Measurements from ENCODE around the gene ACYP2.
A peak's percentile ranks its signal among the peaks of the same experiment; 100 is the strongest.
"Not testable (repeated sequence)": the region's sequence is repeated elsewhere in the genome, so short reads cannot be mapped to it uniquely, and the experiment has no call there.

ACYP2 gene

DNA sequence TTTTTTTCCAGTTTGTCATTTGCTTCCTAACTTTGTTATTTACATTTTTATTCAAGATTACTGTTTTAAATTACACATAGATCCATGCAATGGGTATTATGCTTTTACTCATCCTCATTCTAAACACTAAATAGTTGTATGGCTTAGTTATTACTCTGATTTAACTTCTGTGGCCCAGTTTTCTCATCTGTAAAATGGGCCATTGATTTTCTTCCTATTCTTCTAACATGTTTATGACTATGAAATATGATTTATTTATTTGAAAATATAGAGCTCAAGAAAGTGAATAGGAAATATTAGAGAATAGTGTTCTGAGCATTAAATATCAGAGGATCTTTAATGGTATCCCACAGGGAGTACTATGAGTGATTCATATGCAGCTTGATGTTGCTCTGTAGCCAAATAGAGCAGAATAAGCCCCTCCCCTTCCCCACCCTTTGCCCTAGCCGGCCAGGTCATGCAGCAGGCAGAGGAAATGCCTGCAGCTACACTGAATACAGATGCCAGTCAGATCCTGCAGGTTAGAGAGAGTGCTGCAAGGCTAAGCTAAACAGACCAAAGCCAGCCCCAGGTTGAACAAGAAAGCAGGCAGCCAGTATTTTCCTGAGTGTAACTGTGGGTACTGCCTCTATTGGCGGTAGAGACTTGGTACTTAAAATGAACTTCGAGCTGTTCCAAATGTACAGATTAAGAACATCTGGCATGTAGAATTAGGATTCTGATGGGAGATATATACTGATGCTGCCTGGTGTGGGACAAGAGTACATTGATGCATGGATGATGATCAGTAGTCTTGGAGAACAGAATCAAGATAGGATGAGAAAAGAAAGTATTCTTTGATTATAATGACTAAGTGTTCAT is 11.7 kb upstream of the ACYP2 start:
- no peak overlapping the region for H3K27ac ChIP-seq
- H3K4me3 ChIP-seq (ENCODE audit: low read depth, low read length): no peak overlapping the region
- TF ChIP-seq, protein P1, sequence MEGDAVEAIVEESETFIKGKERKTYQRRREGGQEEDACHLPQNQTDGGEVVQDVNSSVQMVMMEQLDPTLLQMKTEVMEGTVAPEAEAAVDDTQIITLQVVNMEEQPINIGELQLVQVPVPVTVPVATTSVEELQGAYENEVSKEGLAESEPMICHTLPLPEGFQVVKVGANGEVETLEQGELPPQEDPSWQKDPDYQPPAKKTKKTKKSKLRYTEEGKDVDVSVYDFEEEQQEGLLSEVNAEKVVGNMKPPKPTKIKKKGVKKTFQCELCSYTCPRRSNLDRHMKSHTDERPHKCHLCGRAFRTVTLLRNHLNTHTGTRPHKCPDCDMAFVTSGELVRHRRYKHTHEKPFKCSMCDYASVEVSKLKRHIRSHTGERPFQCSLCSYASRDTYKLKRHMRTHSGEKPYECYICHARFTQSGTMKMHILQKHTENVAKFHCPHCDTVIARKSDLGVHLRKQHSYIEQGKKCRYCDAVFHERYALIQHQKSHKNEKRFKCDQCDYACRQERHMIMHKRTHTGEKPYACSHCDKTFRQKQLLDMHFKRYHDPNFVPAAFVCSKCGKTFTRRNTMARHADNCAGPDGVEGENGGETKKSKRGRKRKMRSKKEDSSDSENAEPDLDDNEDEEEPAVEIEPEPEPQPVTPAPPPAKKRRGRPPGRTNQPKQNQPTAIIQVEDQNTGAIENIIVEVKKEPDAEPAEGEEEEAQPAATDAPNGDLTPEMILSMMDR (IDR thresholded peaks at IDR 0.05; ENCODE audit: low read depth, low read length, missing control alignments): peak; percentile 29
- no peaks in the 10 kb centered on the region for H3K36me3 ChIP-seq (replicated peaks)
- in situ Hi-C loops (cut with HindIII; ENCODE audit: low pct_ligation_motif_present, low sequenced_read_pairs): no loop called here
- peak; percentile 72 for DNase-seq
- no peaks in the 10 kb centered on the region for H3K27me3 ChIP-seq (replicated peaks)

DNA sequence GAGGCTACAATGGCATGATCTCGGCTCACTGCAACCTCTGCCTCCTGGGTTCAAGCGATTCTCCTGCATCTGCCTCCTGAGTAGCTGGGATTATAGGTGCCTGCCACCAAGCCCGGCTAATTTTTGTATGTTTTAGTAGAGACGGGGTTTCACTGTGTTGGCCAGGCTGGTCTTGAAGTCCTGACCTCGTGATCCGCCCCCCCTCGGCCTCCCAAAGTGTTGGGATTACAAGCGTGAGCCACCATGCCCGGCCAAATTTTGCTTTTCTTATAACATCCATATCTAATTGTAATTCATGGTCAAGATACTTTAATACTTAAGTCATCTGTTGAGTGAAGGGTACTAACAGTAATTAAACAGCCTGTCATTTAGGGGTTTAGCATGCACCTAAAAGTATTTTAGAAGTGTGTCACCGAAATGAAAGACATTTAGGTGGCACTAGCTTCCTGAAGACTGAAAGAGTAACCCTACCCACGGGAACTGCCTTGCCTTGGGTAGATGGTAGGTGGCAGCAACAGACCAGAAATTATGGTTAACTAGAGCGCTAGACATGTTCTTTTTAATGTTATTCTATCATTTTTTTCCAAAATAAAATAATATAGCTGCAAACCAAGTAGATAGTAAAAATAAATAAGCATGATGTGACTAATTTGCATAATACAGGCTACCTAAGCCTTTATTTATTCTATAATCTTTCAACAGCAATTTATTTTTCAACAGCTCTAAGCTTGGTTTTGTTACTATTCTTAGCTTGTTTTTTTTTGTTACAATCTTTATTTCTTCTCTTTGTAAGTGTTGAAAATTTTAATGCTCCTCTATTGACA is 8.6 kb upstream of the ACYP2 start:
- H3K27me3 ChIP-seq (replicated peaks): no peaks in the 10 kb centered on the region
- TF ChIP-seq, protein P1 (IDR thresholded peaks at IDR 0.05; ENCODE audit: low read depth, low read length, missing control alignments): peak; percentile 87
- DNase-seq: peak; percentile 61
- in situ Hi-C loops (cut with HindIII; ENCODE audit: low pct_ligation_motif_present, low sequenced_read_pairs): no loop called here
- H3K36me3 ChIP-seq (replicated peaks): no peaks in the 10 kb centered on the region
- no peak overlapping the region for H3K4me3 ChIP-seq (ENCODE audit: low read depth, low read length)
- no peak overlapping the region for H3K27ac ChIP-seq

GRCh38 chr2:54107455-54107764 is 8.0 kb upstream of the ACYP2 start:
- no peak for DNase-seq
- H3K27ac ChIP-seq: no peak overlapping the region
- H3K4me3 ChIP-seq (ENCODE audit: low read depth, low read length): no peak overlapping the region
- in situ Hi-C loops (cut with HindIII; ENCODE audit: low pct_ligation_motif_present, low sequenced_read_pairs): no loop called here
- no peaks in the 10 kb centered on the region for H3K36me3 ChIP-seq (replicated peaks)
- TF ChIP-seq, protein P1 (IDR thresholded peaks at IDR 0.05; ENCODE audit: low read depth, low read length, missing control alignments): no peak
- no peaks in the 10 kb centered on the region for H3K27me3 ChIP-seq (replicated peaks)

- TF ChIP-seq, protein P1 (IDR thresholded peaks at IDR 0.05; ENCODE audit: low read depth, low read length, missing control alignments): no peak
- no peak overlapping the region for H3K4me3 ChIP-seq (ENCODE audit: low read depth, low read length)
- no peak for DNase-seq
- no peaks in the 10 kb centered on the region for H3K27me3 ChIP-seq (replicated peaks)
- in situ Hi-C loops (cut with HindIII; ENCODE audit: low pct_ligation_motif_present, low sequenced_read_pairs): no loop called here
- no peaks in the 10 kb centered on the region for H3K36me3 ChIP-seq (replicated peaks)
- H3K27ac ChIP-seq: no peak overlapping the region
Measured at GRCh38 chr2:54107903-54108615, 7.4 kb upstream of the ACYP2 start.

GRCh38 chr2:54109848-54110247 is 5.6 kb upstream of the ACYP2 start:
- Histone ChIP-seq H3K27ac (no peak overlapping the region), H3K27me3 (replicated peaks) (no peaks in the 10 kb centered on the region), H3K4me3 (ENCODE audit: low read depth, low read length) (no peak overlapping the region), H3K36me3 (replicated peaks) (no peaks in the 10 kb centered on the region)
- TF ChIP-seq, protein P1 (IDR thresholded peaks at IDR 0.05; ENCODE audit: low read depth, low read length, missing control alignments): no peak
- in situ Hi-C loops (cut with HindIII; ENCODE audit: low pct_ligation_motif_present, low sequenced_read_pairs): no loop called here
- no peak for DNase-seq

GRCh38 chr2:54114479-54114878 is 936 bp upstream of the ACYP2 start:
- DNase-seq; H3K27me3 ChIP-seq (replicated peaks); H3K36me3 ChIP-seq (replicated peaks); in situ Hi-C loops (cut with HindIII; ENCODE audit: low pct_ligation_motif_present, low sequenced_read_pairs): not testable (repeated sequence)
- peak overlapping the region; percentile 100 for H3K27ac ChIP-seq
- H3K4me3 ChIP-seq (ENCODE audit: low read depth, low read length): peak overlapping the region; percentile 72

Data from brain microvascular endothelial cell (primary cell).